ENCODE results near the gene ARHGEF16.

ARHGEF16 gene

DNA sequence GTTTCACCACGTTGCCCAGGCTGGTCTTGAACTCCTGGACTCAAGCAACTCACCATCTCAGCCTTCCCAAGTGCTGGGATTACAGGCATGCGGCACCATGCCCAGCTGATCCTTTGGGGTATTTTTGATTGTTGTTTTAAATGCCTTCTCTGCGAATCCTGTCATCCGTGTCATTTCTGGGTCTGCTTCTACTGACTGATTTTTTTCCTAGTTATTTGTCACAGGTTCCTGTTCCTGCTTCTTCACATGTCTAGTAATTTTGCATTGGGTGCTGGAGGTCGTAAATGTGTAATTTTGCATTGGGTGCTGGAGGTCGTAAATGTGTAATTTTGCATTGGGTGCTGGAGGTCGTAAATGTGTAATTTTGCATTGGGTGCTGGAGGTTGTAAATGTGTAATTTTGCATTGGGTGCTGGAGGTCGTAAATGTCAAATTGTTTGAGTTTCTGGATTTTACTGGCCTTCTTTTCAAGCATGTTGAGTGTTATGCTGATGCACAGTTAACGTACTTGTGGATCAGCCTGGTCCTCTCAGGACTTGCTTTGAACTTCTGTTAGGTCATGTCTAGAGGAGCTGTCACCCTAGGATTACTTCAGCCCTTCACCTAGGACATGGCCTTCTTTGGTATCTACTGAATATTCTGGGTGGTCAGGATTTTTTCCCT, 4.1 kb upstream of the ARHGEF16 start:
- no peak overlapping the region for H3K4me3 ChIP-seq (ENCODE audit: low read length in 2 of 2)
- peaks cover 26 to 33% of the 10 kb centered on the region in 2 donors for H3K27me3 ChIP-seq (ENCODE audit: control insufficient read depth in 1 of 2, insufficient read depth in 2 of 2, low read length in 2 of 2)
- no peak overlapping the region for H3K27ac ChIP-seq (ENCODE audit: low read length)
- H3K9me3 ChIP-seq (ENCODE audit: control insufficient read depth in 2 of 2, low read length in 2 of 2), result peaks cover 1% of the 10 kb centered on the region in 2 donors
- peaks cover 12% of the 10 kb centered on the region for H3K4me1 ChIP-seq (ENCODE audit: control insufficient read depth, insufficient read depth, low read length)
- H3K36me3 ChIP-seq (ENCODE audit: control insufficient read depth in 2 of 2, insufficient read depth in 2 of 2, low read length in 2 of 2), result no peaks in the 10 kb centered on the region
- H3K9ac ChIP-seq (ENCODE audit: low read length in 2 of 2), result no peak overlapping the region

DNA sequence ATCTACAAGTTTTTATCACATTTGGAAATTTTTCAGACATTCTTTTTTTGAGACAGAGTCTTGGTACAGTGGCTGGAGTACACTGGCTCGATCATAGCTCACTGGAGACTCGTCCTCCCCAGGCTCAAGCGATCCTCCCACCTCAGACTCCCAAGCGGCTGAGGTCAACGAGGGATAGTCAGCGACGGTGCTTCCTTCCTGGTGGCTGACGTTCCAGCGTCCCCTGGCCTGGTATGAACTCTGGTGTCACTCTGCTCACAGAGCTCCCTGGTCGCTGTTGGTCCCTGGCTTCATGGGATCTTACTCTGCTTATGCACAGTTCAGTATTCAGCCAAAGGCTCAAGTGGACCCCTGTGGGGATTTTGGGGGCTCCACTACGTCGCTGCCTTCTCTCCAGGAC, 3.5 kb upstream of the ARHGEF16 start:
- H3K9ac ChIP-seq (ENCODE audit: low read length in 2 of 2), result no peak overlapping the region
- H3K4me1 ChIP-seq (ENCODE audit: control insufficient read depth, insufficient read depth, low read length), result peaks cover 12% of the 10 kb centered on the region
- H3K27me3 ChIP-seq (ENCODE audit: control insufficient read depth in 1 of 2, insufficient read depth in 2 of 2, low read length in 2 of 2), result peaks cover 33 to 40% of the 10 kb centered on the region in 2 donors
- no peaks in the 10 kb centered on the region for H3K9me3 ChIP-seq (ENCODE audit: control insufficient read depth in 2 of 2, low read length in 2 of 2)
- H3K36me3 ChIP-seq (ENCODE audit: control insufficient read depth in 2 of 2, insufficient read depth in 2 of 2, low read length in 2 of 2), result no peaks in the 10 kb centered on the region
- H3K27ac ChIP-seq (ENCODE audit: low read length), result no peak overlapping the region
- no peak overlapping the region for H3K4me3 ChIP-seq (ENCODE audit: low read length in 2 of 2)

DNA sequence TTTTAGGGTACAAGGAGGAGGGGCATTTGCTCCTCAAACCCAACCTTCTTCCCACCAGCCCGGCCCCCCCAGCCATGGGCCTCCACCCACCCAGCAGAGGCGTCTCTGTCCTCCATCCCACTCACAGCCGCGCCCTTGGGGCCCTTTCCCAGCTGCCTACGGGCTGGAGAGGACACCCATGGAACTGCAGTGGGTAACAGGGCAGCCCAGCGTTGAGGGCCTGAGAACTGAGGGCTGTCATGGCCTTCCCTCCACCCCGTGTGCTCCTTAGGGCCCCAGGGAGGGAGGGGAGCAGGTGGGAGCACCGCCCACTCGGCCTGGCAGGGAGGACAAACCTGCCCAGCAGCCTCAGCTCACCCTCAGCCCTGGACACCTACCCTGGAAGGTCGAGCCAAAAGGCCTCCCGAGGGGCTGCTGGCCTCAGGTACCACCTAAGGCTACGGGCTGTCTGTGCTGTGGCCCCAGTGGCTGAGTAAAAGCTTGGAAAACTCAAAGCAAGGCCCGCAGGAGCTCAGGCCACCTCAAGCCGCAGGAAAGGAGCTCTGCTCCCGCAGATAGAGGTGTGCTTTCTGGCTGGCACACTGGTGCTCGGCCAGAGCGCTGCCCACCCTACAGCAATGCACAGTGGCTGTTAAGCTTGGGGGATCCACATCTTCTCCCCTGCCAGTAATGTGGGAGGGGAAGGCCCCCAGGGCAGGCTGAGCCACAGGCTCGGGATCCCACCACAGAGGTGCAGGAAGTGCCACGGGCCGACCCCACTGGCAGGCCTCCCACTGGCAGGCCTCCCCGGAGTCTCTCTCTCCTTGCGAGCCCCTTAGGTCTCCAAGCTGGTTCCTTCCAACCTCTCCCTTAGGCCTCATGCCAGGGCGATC, 2.2 kb upstream of the ARHGEF16 start:
- H3K36me3 ChIP-seq (ENCODE audit: control insufficient read depth in 2 of 2, insufficient read depth in 2 of 2, low read length in 2 of 2), result no peaks in the 10 kb centered on the region
- peaks cover 14% of the 10 kb centered on the region for H3K4me1 ChIP-seq (ENCODE audit: control insufficient read depth, insufficient read depth, low read length)
- no peak overlapping the region for H3K4me3 ChIP-seq (ENCODE audit: low read length in 2 of 2)
- peak overlapping the region; percentile 13 to 31 for H3K9ac ChIP-seq (ENCODE audit: low read length in 2 of 2)
- H3K27me3 ChIP-seq (ENCODE audit: control insufficient read depth in 1 of 2, insufficient read depth in 2 of 2, low read length in 2 of 2), result peaks cover 39 to 47% of the 10 kb centered on the region in 2 donors
- no peak overlapping the region for H3K27ac ChIP-seq (ENCODE audit: low read length)
- H3K9me3 ChIP-seq (ENCODE audit: control insufficient read depth in 2 of 2, low read length in 2 of 2), result no peaks in the 10 kb centered on the region

DNA sequence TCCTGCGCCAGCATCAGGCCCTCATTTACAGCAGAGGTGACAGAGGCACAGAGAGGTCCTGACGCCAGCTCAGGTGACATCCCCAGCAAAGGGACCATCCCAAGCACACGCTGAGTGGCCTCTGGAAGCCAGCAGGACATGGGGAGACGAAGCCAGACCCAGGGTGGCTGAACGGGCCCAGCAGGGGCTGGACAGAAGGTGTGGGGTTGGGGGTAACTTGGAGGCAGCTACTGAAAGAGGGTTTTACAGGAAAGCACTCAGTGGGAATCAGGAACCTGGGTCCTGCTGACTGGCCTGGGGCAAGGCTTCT, 1.6 kb upstream of the ARHGEF16 start:
- peaks cover 39 to 47% of the 10 kb centered on the region in 2 donors for H3K27me3 ChIP-seq (ENCODE audit: control insufficient read depth in 1 of 2, insufficient read depth in 2 of 2, low read length in 2 of 2)
- H3K4me1 ChIP-seq (ENCODE audit: control insufficient read depth, insufficient read depth, low read length), result peaks cover 17% of the 10 kb centered on the region
- no peak overlapping the region for H3K27ac ChIP-seq (ENCODE audit: low read length)
- H3K4me3 ChIP-seq (ENCODE audit: low read length in 2 of 2), result no peak overlapping the region
- no peaks in the 10 kb centered on the region for H3K9me3 ChIP-seq (ENCODE audit: control insufficient read depth in 2 of 2, low read length in 2 of 2)
- H3K9ac ChIP-seq (ENCODE audit: low read length in 2 of 2), result peak overlapping the region; percentile 13 to 31
- no peaks in the 10 kb centered on the region for H3K36me3 ChIP-seq (ENCODE audit: control insufficient read depth in 2 of 2, insufficient read depth in 2 of 2, low read length in 2 of 2)

DNA sequence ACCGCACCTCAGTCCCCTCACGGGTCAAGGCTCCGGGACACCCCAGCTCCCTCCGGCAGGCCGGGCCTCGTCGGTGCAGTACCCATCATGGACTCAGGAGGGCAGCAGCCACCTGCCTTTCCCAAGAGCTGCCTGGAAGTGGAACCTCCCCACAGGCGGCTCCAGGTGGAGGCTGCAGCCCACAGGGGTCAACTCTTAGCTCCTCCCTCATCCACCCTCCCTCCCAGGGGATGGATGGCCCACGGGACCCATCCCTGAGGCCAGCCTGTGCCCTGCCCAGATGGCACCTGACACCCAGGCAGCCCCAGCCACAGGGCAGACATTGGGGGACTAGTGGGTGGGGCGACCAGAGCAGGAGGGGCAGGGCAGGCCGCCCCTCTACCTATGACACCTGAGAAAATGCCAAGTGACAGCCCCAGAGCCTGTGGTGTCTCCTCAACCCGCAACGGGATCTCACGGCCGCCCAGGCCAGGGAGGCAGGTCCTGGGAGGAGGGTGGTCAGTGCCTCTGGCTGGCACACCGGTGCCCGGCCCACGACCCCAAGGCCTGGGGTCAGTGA, 1.2 kb upstream of the ARHGEF16 start:
- Histone ChIP-seq H3K4me3 (ENCODE audit: low read length in 2 of 2) (no peak overlapping the region), H3K9me3 (ENCODE audit: control insufficient read depth in 2 of 2, low read length in 2 of 2) (no peaks in the 10 kb centered on the region), H3K4me1 (ENCODE audit: control insufficient read depth, insufficient read depth, low read length) (peaks cover 22% of the 10 kb centered on the region), H3K27me3 (ENCODE audit: control insufficient read depth in 1 of 2, insufficient read depth in 2 of 2, low read length in 2 of 2) (peaks cover 39 to 47% of the 10 kb centered on the region in 2 donors), H3K27ac (ENCODE audit: low read length) (no peak overlapping the region), H3K36me3 (ENCODE audit: control insufficient read depth in 2 of 2, insufficient read depth in 2 of 2, low read length in 2 of 2) (no peaks in the 10 kb centered on the region), H3K9ac (ENCODE audit: low read length in 2 of 2) (peak overlapping the region in 1 of 2 donors; percentile 31)

DNA sequence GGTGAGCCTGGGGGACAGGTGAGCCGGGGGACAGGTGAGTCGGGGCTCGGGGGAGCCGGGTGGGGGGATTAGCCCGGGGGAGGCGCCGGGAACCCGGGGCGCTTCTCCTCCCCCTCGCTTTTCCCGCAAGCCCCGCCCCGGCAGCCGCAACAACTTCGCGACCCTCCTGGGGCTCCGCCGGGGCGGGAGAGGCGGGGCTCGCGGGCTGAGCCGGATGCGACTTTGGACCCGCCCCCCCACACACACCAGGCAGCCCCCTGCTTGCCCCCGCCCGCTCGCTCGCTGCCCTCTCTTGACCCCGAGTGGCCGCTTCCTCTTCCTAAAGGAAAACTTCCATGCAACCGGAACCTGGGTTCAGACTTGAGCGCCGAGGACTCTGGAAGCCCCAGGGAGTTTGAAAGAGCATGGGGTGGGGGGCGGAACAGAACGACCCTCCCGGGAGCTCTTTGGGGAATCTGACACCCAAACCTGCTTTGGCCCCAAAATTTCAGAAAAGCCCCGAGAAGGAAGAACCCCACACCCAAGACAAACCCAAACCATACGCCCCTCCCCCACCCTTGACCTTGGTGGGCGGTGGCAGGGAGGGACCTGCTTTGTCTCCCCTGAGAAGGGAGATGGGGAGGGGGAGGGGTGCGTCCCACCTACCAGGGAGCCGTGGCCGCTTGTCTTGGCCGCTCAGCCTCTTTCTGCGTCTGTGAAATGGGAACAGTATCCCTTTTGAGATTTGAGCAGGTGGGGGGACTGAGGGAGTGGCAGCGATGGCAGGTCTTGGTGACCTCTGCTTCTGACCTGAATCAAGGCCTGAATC, 550 bp downstream of the ARHGEF16 start:
- H3K27ac ChIP-seq (ENCODE audit: low read length), result no peak overlapping the region
- peak overlapping the region in 1 of 2 donors; percentile 47 for H3K4me3 ChIP-seq (ENCODE audit: low read length in 2 of 2)
- no peak overlapping the region for H3K9ac ChIP-seq (ENCODE audit: low read length in 2 of 2)

DNA sequence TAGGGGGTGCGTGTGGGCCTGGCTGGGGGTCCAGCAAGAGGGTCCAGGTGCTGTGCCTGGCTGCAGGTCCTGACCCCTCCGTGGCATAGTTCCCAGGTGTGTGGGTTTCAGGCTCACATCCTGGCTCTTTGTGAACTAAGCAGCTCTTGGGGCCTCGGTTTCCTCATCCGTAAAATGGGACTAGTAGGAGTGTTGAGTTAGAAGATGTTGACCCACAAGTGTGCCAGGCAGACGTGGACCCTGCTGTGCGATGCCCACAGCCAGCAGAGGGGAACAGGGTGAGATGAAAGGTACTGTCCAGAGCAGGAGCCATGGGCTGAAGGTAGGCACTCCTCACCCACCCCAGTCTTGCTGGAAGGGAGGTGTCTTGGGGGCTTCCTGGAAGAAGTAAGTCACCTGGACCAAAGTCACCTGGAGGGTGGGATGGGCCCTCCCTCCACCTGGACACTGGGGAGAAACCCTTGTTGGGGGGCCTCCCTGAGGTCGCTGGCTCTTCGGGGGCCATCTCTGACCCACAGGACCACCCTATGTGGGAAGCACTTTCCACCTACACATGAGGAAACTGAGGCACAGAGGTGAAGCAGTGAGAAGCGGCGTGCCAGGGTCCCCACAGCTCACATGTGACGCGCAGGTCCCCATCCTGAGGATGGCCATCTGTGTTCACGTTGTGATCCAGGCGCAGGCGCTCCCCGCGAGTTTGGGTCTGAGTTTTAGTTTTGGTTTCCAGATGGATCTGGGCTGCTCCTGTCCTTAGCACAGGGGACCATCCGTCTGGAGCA, 1.4 kb downstream of the ARHGEF16 start:
- no peak overlapping the region for H3K9ac ChIP-seq (ENCODE audit: low read length in 2 of 2)
- H3K9me3 ChIP-seq (ENCODE audit: control insufficient read depth in 2 of 2, low read length in 2 of 2), result no peaks in the 10 kb centered on the region
- peaks cover 36 to 47% of the 10 kb centered on the region in 2 donors for H3K27me3 ChIP-seq (ENCODE audit: control insufficient read depth in 1 of 2, insufficient read depth in 2 of 2, low read length in 2 of 2)
- no peaks in the 10 kb centered on the region for H3K36me3 ChIP-seq (ENCODE audit: control insufficient read depth in 2 of 2, insufficient read depth in 2 of 2, low read length in 2 of 2)
- H3K4me1 ChIP-seq (ENCODE audit: control insufficient read depth, insufficient read depth, low read length), result peaks cover 25% of the 10 kb centered on the region
- no peak overlapping the region for H3K4me3 ChIP-seq (ENCODE audit: low read length in 2 of 2)
- no peak overlapping the region for H3K27ac ChIP-seq (ENCODE audit: low read length)

More for the DNA sequence above, 550 bp downstream of the ARHGEF16 start:
- H3K36me3 ChIP-seq (ENCODE audit: control insufficient read depth in 2 of 2, insufficient read depth in 2 of 2, low read length in 2 of 2), result no peaks in the 10 kb centered on the region
- no peaks in the 10 kb centered on the region for H3K9me3 ChIP-seq (ENCODE audit: control insufficient read depth in 2 of 2, low read length in 2 of 2)
- H3K4me1 ChIP-seq (ENCODE audit: control insufficient read depth, insufficient read depth, low read length), result peaks cover 25% of the 10 kb centered on the region
- peaks cover 39 to 47% of the 10 kb centered on the region in 2 donors for H3K27me3 ChIP-seq (ENCODE audit: control insufficient read depth in 1 of 2, insufficient read depth in 2 of 2, low read length in 2 of 2)

DNA sequence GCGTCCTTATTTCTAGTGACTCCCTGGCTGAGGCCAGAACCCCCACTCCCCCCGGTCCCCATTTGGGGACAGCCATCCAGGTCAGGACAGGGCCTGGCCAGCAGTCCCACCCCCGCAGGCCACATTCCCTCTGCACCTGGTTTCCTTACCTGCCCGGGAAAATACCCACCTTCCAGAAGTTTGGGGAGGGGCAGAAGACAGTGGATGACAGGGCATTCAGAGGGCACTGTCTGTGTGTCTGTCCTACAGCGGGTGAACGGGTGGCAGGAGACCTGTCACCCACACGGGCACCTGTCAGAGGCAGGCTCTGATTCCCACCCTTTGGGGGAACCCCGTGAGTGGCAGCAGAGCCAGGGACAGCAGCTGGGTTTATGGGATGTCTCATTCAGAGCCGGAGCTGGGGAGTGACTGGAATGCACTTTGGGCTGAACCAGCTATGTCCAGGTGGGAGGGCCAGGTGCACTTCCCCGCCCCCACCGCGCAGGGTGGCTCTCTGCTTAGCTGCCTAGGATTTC, 2.0 kb downstream of the ARHGEF16 start:
- Histone ChIP-seq H3K9me3 (ENCODE audit: control insufficient read depth in 2 of 2, low read length in 2 of 2) (no peaks in the 10 kb centered on the region), H3K4me1 (ENCODE audit: control insufficient read depth, insufficient read depth, low read length) (peaks cover 25% of the 10 kb centered on the region), H3K36me3 (ENCODE audit: control insufficient read depth in 2 of 2, insufficient read depth in 2 of 2, low read length in 2 of 2) (no peaks in the 10 kb centered on the region), H3K9ac (ENCODE audit: low read length in 2 of 2) (no peak overlapping the region), H3K27ac (ENCODE audit: low read length) (no peak overlapping the region), H3K4me3 (ENCODE audit: low read length in 2 of 2) (no peak overlapping the region), H3K27me3 (ENCODE audit: control insufficient read depth in 1 of 2, insufficient read depth in 2 of 2, low read length in 2 of 2) (peaks cover 31 to 45% of the 10 kb centered on the region in 2 donors)

DNA sequence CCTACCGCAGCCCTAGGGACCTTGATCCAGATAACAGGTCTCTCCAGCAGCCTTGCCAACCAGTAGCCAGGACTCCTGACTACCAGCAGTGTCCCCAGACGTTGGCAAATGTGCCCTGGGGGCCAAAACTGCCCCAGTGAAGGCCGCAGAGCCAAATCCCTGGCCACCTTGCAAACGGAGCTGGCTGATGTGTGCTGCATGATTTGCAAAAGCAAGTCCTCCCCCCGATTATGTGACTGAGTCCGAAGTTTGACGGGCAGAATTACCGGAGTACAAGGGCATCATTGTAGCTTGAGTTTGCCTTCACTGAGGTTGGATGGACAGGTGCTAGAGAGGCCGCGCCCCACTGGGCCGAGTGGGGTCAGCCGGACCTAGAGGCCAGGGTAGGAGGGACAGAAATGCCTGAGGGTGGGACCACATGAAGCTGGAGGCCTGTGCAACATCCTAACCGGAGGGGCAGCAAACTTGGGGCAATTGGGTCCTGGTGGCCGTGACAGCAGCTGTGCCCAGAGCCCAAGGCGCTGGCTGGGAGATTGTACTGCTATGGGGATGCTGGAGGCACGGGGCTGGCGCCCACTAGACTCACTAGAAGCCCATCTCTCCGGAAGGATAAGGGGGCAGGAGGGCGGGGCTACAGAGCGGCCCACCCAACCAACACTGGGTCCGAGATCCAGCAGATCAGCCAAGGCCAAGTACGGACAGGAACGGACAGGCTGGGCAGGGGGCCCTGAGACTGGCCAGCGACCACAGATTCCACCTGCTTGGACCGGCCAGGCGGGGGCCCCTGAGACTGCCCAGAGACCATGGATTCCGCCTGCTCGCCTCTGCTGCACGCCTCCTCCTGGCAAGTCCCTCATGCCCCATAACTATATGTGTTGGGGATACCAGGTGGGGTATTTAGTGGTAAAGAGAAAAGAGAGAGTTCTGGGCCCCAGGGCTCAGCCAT, 2.8 kb downstream of the ARHGEF16 start:
- Histone ChIP-seq H3K27ac (ENCODE audit: low read length) (no peak overlapping the region), H3K4me1 (ENCODE audit: control insufficient read depth, insufficient read depth, low read length) (peaks cover 25% of the 10 kb centered on the region), H3K36me3 (ENCODE audit: control insufficient read depth in 2 of 2, insufficient read depth in 2 of 2, low read length in 2 of 2) (no peaks in the 10 kb centered on the region), H3K27me3 (ENCODE audit: control insufficient read depth in 1 of 2, insufficient read depth in 2 of 2, low read length in 2 of 2) (peaks cover 28 to 43% of the 10 kb centered on the region in 2 donors), H3K4me3 (ENCODE audit: low read length in 2 of 2) (no peak overlapping the region), H3K9ac (ENCODE audit: low read length in 2 of 2) (no peak overlapping the region), H3K9me3 (ENCODE audit: control insufficient read depth in 2 of 2, low read length in 2 of 2) (no peaks in the 10 kb centered on the region)

All from stomach smooth muscle (tissue), 2 donors.